PC-9 (cell line): ENCODE data around the gene SUGT1. TPM values are rescaled to one million over a fixed set of nuclear protein-coding genes. Genes with fewer than 3 reads are reported as not detected.
"Not testable (repeated sequence)": the region's sequence is repeated elsewhere in the genome, so short reads cannot be mapped to it uniquely, and the experiment has no call there.

Experiments used
- BruUV-seq: library from RNA; stranded (reverse); fragments of 400-500 nt; replicated peaks from 2 replicates; lab custom pipeline; 2021; lab: Mats Ljungman, UMichigan
- CTCF ChIA-PET: fragments of 300-600 bp; sonication (Branson Sonifier 250); formaldehyde crosslinking; loops from one replicate; lab custom pipeline; 2022; ENCODE audit warnings: antibody characterized with exemption; lab: Charles Lee
- POLR2A ChIA-PET: fragments of 300-600 bp; sonication (Branson Sonifier 250); formaldehyde crosslinking; loops from one replicate; lab custom pipeline; 2022; ENCODE audit warnings: antibody characterized with exemption; ENCODE audit not compliant: unreplicated experiment; lab: Charles Lee
- DNase-seq, 2 experiments: peaks; one replicate each; pipeline versions ENCODE4 v3.0.0 to v3.0.0-alpha.2; 2015 to 2022; ENCODE audit warnings: mixed read lengths in 1 of 2
- H2AFZ ChIP-seq: fragments of 200-600 bp; sonication (generic); 2 replicates; pipeline ENCODE4 v1.8.1; 2017; ENCODE audit warnings: antibody characterized with exemption
- H3F3A ChIP-seq: fragments of 200-600 bp; sonication (generic); 2 replicates; pipeline ENCODE4 v1.8.1; 2017; ENCODE audit warnings: antibody characterized with exemption, mild to moderate bottlenecking, low read depth; ENCODE audit not compliant: insufficient read depth
- H3K27ac ChIP-seq: fragments of 200-600 bp; sonication (generic); 2 replicates; pipeline ENCODE4 v1.6.1; 2016; ENCODE audit warnings: mixed run types
- H3K27me3 ChIP-seq: fragments of 200-600 bp; sonication (generic); 2 replicates; pipeline ENCODE4 v1.6.1; 2016; ENCODE audit warnings: low read depth, mixed run types; ENCODE audit not compliant: insufficient read depth
- H3K36me3 ChIP-seq: fragments of 200-600 bp; sonication (generic); 2 replicates; pipeline ENCODE4 v1.6.1; 2016; ENCODE audit warnings: low read depth, mixed run types
- H3K4me1 ChIP-seq: fragments of 200-600 bp; sonication (generic); replicated peaks from 2 replicates; pipeline ENCODE4 v1.6.1; 2016; ENCODE audit warnings: mixed run types; ENCODE audit not compliant: insufficient read depth
- H3K4me2 ChIP-seq: fragments of 200-600 bp; sonication (generic); 2 replicates; pipeline ENCODE4 v1.6.1; 2017; ENCODE audit warnings: mixed run types
- H3K4me3 ChIP-seq: fragments of 200-600 bp; sonication (generic); 2 replicates; pipeline ENCODE4 v1.6.1; 2016; ENCODE audit warnings: mixed run types
- H3K79me2 ChIP-seq: fragments of 200-600 bp; sonication (generic); 2 replicates; pipeline ENCODE4 v1.6.1; 2017; ENCODE audit warnings: low read depth, mixed run types
- H3K9me2 ChIP-seq: fragments of 200-600 bp; sonication (generic); 2 replicates; pipeline ENCODE4 v1.8.1; 2017; ENCODE audit warnings: mild to moderate bottlenecking; ENCODE audit not compliant: insufficient read depth
- H3K9me3 ChIP-seq: fragments of 200-600 bp; sonication (generic); 2 replicates; pipeline ENCODE4 v1.8.1; 2016; ENCODE audit warnings: low read depth; ENCODE audit not compliant: insufficient read depth
- H4K20me1 ChIP-seq: fragments of 200-600 bp; sonication (generic); 2 replicates; pipeline ENCODE4 v1.8.1; 2017; ENCODE audit not compliant: insufficient read depth
- EZH2 ChIP-seq: fragments of 200-600 bp; sonication (generic); IDR thresholded peaks from 2 replicates; pipeline ENCODE4 v1.8.0; 2017; ENCODE audit warnings: antibody characterized with exemption, low read depth
- intact Hi-C: fragments of 100-400 bp; cut with micrococcal nuclease; formaldehyde crosslinking; loops from one replicate; pipeline ENCODE4 v1.10.0; 2022; ENCODE audit not compliant: unreplicated experiment
- total RNA-seq: library from RNA; stranded (reverse); gene quantifications from 2 replicates; pipeline ENCODE4 v1.2.3, GENCODE V29; 2021
- TF ChIP-seq, protein P1 (sequence below): fragments of 200-600 bp; sonication (generic); conservative IDR thresholded peaks from 2 replicates; pipeline ENCODE4 v1.6.1; 2017; ENCODE audit warnings: mixed run types, antibody characterized with exemption, mild to moderate bottlenecking, moderate library complexity

SUGT1 gene
- total RNA-seq, 1 experiment from 2014 or later, result 57.2 TPM

DNA sequence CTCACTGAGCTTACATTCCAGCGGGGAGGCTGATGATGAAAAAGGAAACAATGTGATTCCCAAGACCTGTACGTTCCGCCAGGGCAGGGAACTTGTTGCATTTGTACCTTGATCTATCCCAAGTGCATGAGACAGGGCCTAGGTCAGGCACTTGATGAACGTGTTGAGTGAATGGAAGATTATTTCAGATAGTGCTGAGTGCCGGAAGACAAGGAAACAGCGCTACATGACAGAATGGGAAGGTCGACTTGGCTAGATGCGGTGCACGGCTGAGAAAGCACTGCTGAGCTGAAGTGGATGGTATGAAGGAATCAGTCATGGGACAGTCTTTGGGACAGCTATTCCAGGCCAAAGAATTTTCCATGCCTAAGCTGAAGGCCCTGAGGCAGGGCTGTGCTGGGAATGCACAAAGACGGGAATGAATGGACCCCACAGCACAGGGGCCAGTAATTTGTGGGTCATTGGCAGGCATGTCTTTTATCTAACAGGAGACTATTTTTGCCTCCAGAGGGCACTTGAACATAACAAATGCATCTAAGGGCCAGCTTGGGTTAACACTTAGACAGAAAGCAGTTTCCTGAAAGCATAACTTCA, 43.5 kb upstream of the SUGT1 start:
- H3K4me1 ChIP-seq, H3K9me2 ChIP-seq, H2AFZ ChIP-seq, POLR2A ChIA-PET, H3K27ac ChIP-seq, H4K20me1 ChIP-seq, BruUV-seq, H3K9me3 ChIP-seq, H3K79me2 ChIP-seq, H3K27me3 ChIP-seq, H3F3A ChIP-seq, H3K36me3 ChIP-seq, DNase-seq, H3K4me3 ChIP-seq, H3K4me2 ChIP-seq: not testable (repeated sequence)
- TF ChIP-seq, protein P1, sequence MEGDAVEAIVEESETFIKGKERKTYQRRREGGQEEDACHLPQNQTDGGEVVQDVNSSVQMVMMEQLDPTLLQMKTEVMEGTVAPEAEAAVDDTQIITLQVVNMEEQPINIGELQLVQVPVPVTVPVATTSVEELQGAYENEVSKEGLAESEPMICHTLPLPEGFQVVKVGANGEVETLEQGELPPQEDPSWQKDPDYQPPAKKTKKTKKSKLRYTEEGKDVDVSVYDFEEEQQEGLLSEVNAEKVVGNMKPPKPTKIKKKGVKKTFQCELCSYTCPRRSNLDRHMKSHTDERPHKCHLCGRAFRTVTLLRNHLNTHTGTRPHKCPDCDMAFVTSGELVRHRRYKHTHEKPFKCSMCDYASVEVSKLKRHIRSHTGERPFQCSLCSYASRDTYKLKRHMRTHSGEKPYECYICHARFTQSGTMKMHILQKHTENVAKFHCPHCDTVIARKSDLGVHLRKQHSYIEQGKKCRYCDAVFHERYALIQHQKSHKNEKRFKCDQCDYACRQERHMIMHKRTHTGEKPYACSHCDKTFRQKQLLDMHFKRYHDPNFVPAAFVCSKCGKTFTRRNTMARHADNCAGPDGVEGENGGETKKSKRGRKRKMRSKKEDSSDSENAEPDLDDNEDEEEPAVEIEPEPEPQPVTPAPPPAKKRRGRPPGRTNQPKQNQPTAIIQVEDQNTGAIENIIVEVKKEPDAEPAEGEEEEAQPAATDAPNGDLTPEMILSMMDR, result 0 out of 2 replicates have a peak, but pooled peaks have one; percentile 54
- CTCF ChIA-PET, result interaction anchor here (1.2 kb wide), 1 partner anchor 359 kb away, joined by 3 read pairs; no protein-coding TSS in a partner anchor
- intact Hi-C loops, result loop anchor here (1.0 kb wide), 1 partner anchor 359 kb away; no protein-coding TSS in a partner anchor

DNA sequence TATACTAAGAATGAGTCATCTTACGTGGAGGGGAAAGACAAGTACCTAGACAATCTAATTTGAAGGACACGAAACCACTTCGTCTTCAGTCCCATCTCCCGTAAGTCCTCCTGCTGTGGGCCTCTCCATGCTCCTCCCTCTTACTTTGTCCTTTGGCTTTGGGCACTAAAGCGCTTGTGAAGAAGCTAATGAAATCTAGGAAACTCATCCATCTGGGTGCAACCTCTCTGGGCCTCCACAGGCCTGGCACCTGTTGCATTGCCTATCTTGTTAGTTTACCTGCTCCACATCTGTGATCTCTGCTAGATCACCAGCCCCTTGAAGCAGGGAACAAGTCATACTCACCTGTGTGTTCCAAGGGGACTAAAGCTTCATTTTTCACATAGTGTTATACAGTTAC, 42.5 kb upstream of the SUGT1 start:
- H3F3A ChIP-seq, H3K79me2 ChIP-seq, H3K27me3 ChIP-seq, POLR2A ChIA-PET, intact Hi-C loops, H2AFZ ChIP-seq, H3K27ac ChIP-seq, H3K9me2 ChIP-seq, H3K4me3 ChIP-seq, H3K4me2 ChIP-seq, H4K20me1 ChIP-seq, DNase-seq, CTCF ChIA-PET, H3K9me3 ChIP-seq, BruUV-seq, H3K36me3 ChIP-seq, H3K4me1 ChIP-seq: not testable (repeated sequence)

DNA sequence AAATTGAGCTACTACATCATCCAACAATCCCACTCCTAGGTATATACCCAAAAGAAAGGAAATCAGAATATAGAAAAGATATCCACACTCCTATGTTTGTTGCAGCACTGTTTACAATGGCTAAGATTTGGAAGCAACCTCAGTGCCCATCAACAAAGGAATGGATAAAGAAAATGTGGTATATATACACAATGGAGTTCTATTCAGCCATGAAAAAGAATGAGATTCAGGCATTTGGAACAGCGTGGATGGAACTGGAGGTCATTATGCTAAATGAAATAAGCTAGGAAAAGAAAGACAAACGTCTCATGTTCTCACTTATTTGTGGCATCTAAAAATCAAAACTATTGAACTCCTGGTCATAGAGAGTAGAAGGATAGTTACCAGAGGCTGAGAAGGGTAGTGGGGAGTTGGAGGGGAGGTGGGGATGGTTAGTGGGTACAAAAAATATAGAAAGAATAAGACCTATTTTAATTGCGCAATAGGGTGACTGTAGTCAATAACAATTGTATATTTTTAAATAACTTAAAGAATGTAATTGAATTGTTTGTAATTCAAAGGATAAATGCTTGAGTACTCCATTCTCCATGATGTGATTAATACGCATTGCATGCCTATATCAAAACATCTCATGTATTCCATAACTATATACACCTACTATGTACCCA, 37.4 kb upstream of the SUGT1 start:
- ChIA-PET POLR2A (interaction anchor here (0.6 kb wide), 1 partner anchor 1770 kb away, joined by 7 read pairs; no protein-coding TSS in a partner anchor), CTCF (no interaction called here)
- no peak overlapping the region for H2AFZ ChIP-seq
- intact Hi-C loops, result no loop called here
- no peak for DNase-seq
- TF ChIP-seq, protein P1, result no peak
- no peak for TF ChIP-seq EZH2
- no peak overlapping the region for H3K4me3 ChIP-seq
- no TSS peak for BruUV-seq
- H3K9me3 ChIP-seq, result no peaks in the 10 kb centered on the region
- H3F3A ChIP-seq, result peaks cover 8% of the 10 kb centered on the region; the same call in 1 of the 2 replicates
- H3K36me3 ChIP-seq, result no peaks in the 10 kb centered on the region
- no peaks in the 10 kb centered on the region for H4K20me1 ChIP-seq
- no peaks in the 10 kb centered on the region for H3K27me3 ChIP-seq
- peaks cover 13% of the 10 kb centered on the region for H3K79me2 ChIP-seq
- peaks cover 8% of the 10 kb centered on the region for H3K4me1 ChIP-seq
- no peaks in the 10 kb centered on the region for H3K9me2 ChIP-seq
- H3K27ac ChIP-seq, result no peak overlapping the region
- no peak overlapping the region for H3K4me2 ChIP-seq
